ENCODE results near the gene KCNK1.

KCNK1 gene

DNA sequence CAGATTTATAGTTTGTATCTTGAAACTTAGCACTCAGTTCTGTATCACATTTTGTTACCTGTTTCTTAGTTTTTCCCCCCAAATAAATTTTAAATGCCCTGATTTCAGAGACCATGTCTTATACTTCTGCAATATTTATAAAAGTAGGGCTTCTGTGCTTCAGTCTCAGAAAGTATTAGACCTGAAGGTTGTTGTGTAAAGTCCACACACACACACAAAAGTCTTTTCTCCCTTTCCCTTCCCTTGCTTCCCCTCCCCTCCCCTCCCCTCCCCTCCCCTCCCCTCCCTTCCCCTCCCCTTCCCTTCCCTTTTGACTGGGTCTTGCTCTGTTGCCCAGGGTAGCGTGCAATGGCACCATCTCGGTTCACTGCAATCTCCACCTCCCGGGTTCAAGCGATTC, 41.0 kb upstream of the KCNK1 start:
- no peak for DNase-seq (ENCODE audit: low read depth)
- H3K4me3 ChIP-seq (ENCODE audit: low read depth, low read length) = no peak overlapping the region
- TF ChIP-seq, protein P1, sequence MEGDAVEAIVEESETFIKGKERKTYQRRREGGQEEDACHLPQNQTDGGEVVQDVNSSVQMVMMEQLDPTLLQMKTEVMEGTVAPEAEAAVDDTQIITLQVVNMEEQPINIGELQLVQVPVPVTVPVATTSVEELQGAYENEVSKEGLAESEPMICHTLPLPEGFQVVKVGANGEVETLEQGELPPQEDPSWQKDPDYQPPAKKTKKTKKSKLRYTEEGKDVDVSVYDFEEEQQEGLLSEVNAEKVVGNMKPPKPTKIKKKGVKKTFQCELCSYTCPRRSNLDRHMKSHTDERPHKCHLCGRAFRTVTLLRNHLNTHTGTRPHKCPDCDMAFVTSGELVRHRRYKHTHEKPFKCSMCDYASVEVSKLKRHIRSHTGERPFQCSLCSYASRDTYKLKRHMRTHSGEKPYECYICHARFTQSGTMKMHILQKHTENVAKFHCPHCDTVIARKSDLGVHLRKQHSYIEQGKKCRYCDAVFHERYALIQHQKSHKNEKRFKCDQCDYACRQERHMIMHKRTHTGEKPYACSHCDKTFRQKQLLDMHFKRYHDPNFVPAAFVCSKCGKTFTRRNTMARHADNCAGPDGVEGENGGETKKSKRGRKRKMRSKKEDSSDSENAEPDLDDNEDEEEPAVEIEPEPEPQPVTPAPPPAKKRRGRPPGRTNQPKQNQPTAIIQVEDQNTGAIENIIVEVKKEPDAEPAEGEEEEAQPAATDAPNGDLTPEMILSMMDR (IDR thresholded peaks at IDR 0.05; ENCODE audit: insufficient read depth, low read depth, low read length, missing control alignments) = no peak

DNA sequence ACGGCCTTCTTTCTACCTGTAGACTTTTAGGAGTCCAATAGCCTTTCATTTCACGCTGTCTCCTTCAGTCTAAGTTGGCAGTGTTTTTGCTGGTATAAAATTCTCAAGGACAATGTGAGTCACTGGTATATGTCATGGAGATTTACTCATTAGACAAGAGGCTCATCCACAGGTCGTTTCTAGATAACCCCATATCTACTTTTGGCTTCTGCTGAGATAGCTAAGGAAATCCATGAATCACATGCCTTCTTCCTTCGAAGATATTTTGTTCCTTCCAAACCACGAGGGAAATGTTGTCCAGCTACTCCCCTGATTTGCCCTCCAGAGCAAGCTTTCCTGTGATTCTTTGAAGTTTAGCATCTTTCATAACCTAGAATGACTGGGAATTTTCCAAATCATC, 38.5 kb upstream of the KCNK1 start:
- TF ChIP-seq, protein P1 (IDR thresholded peaks at IDR 0.05; ENCODE audit: insufficient read depth, low read depth, low read length, missing control alignments) = no peak
- no peak for DNase-seq (ENCODE audit: low read depth)
- no peak overlapping the region for H3K4me3 ChIP-seq (ENCODE audit: low read depth, low read length)

DNA sequence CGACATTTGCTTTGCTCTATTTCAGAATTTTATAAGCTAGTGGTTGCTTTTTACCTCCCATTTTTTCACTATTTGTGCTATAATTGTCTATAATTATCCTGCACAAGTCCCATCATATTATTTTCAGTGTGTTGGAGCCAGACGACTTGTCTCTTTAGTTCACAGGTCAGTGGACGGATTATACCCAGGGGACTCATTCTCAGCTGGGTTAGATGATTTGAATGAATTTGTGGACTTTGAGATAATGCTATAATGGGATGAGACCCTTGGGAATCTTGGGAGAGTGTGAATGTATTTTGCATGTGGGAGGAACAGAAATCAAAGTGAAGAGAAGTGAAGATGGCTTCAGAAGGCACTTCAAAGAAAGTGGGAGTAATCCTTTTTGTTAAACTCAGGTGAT, 31.5 kb upstream of the KCNK1 start:
- H3K4me3 ChIP-seq (ENCODE audit: low read depth, low read length) = no peak overlapping the region
- TF ChIP-seq, protein P1 (IDR thresholded peaks at IDR 0.05; ENCODE audit: insufficient read depth, low read depth, low read length, missing control alignments) = no peak
- no peak for DNase-seq (ENCODE audit: low read depth)

DNA sequence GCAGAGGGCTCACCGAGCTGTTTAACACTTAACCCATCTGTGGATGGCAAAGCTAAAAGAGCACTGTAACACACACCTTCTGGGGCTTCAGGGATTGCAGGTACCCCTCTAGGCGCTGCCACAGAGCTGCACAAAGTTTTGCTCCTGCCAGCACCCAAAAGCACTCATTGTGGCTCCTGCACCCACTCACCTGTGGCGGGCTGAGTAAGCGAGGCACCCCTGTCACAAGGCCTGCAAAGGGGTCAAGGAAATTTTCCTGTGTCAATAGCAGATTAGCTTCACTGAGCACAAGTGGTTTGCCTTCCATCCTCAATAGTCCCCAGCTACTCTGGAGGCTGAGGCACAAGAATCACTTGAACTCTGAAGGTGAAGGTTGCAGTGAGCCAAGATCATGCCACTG, 29.5 kb upstream of the KCNK1 start:
- TF ChIP-seq, protein P1 (IDR thresholded peaks at IDR 0.05; ENCODE audit: insufficient read depth, low read depth, low read length, missing control alignments) = no peak
- H3K4me3 ChIP-seq (ENCODE audit: low read depth, low read length) = no peak overlapping the region
- DNase-seq (ENCODE audit: low read depth) = no peak

DNA sequence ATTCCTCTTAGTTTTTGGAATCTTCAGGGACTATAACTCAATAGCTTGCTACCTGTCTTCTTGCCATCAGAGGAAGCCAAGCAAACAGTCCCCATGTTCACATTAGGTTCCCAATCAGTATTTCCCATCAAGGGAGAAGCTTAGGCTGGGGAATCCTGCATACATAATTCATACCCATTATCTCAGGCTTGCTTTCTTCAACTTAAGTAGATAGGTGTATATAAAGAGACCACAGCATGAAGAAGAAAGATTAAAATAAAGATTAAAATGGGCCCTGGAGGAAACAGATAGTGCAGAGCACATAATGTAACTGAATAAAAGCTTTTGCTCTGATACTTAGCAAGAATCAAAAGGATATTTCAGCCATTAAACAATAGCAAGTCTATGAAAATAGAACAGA, 29.0 kb upstream of the KCNK1 start:
- TF ChIP-seq, protein P1 (IDR thresholded peaks at IDR 0.05; ENCODE audit: insufficient read depth, low read depth, low read length, missing control alignments) = no peak
- DNase-seq (ENCODE audit: low read depth) = no peak
- no peak overlapping the region for H3K4me3 ChIP-seq (ENCODE audit: low read depth, low read length)

DNA sequence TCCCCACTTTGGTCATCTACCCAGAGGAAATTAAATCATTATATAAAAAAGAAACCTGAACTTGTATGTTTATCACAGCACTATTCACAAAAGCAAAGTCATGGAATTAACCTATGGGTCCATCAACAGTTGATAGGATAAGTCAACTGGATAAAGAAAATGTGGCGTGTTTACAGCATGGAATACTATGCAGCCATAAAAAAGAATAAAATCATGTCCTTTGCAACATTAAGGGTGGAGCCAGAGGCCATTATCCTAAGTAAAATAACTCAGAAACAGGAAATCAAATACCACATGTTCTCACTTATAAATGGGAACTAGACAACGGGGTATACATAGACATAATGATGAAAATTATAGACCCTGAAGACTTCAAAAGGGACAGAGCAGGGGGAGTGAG, 27.6 kb upstream of the KCNK1 start:
- TF ChIP-seq, protein P1 (IDR thresholded peaks at IDR 0.05; ENCODE audit: insufficient read depth, low read depth, low read length, missing control alignments) = no peak
- no peak for DNase-seq (ENCODE audit: low read depth)
- no peak overlapping the region for H3K4me3 ChIP-seq (ENCODE audit: low read depth, low read length)

DNA sequence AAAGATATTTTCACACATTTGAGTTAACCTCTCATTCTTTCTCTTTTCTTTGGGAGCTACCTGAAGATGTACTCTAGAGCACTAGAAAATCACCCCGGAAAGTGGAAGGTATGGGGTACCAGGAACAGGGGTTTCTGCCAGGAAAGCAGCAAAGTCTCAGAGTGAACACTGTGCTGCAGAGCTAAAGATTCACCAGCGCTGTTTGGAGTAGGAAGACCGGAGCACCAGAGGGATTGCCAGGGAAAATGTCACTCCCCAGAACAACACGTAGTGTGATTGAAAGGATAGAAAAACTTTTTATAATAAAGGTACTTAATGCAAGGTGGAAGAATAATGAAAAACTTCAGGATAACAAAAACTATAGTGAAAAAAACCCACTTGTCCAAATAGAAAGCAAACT, 26.7 kb upstream of the KCNK1 start:
- DNase-seq (ENCODE audit: low read depth) = no peak
- TF ChIP-seq, protein P1 (IDR thresholded peaks at IDR 0.05; ENCODE audit: insufficient read depth, low read depth, low read length, missing control alignments) = no peak
- H3K4me3 ChIP-seq (ENCODE audit: low read depth, low read length) = no peak overlapping the region

Data from GM12865 (cell line).